Muscle layer of colon (tissue), 2 donors: ENCODE measurements around the gene NHS.

ENCODE experiments used
- H3K27ac ChIP-seq: one replicate; pipeline ENCODE4 v1.7.0; 2013; ENCODE audit warnings: low read depth, mild to moderate bottlenecking, low read length, moderate library complexity
- H3K27me3 ChIP-seq, 2 donors: one replicate each; pipeline ENCODE4 v1.7.0; 2013; ENCODE audit warnings: low read length in 2 of 2, mild to moderate bottlenecking in 2 of 2; ENCODE audit not compliant: insufficient read depth in 2 of 2, control insufficient read depth in 1 of 2
- H3K36me3 ChIP-seq: one replicate; pipeline ENCODE4 v1.7.0; 2013; ENCODE audit warnings: mild to moderate bottlenecking, low read length; ENCODE audit not compliant: insufficient read depth
- H3K4me1 ChIP-seq: one replicate; pipeline ENCODE4 v1.7.0; 2013; ENCODE audit warnings: mild to moderate bottlenecking, low read length; ENCODE audit not compliant: insufficient read depth
- H3K4me3 ChIP-seq, 2 donors: one replicate each; pipeline ENCODE4 v1.7.0; 2013; ENCODE audit warnings: low read length in 2 of 2, low read depth in 1 of 2, mild to moderate bottlenecking in 1 of 2, moderate library complexity in 1 of 2
- H3K9ac ChIP-seq: one replicate; pipeline ENCODE4 v1.7.0; 2013; ENCODE audit warnings: low read length
- H3K9me3 ChIP-seq: one replicate; pipeline ENCODE4 v1.7.0; 2013; ENCODE audit warnings: mild to moderate bottlenecking, low read length
- donor health status: abdominal sarcoma.
- donor health status: Adenocarcinoma of cecum.

The NHS gene

GRCh38 chrX:17409566-17410290 is 34.7 kb downstream of the NHS start:
- Histone ChIP-seq H3K4me3 (no peak overlapping the region), H3K9ac (no peak overlapping the region), H3K9me3 (no peaks in the 10 kb centered on the region), H3K4me1 (peaks cover 9% of the 10 kb centered on the region), H3K27me3 (no peaks in the 10 kb centered on the region), H3K36me3 (no peaks in the 10 kb centered on the region), H3K27ac (no peak overlapping the region)

GRCh38 chrX:17410651-17411050 is 35.7 kb downstream of the NHS start:
- Histone ChIP-seq H3K4me1 (peaks cover 15% of the 10 kb centered on the region), H3K27me3 (no peaks in the 10 kb centered on the region), H3K9ac (no peak overlapping the region)

GRCh38 chrX:17411205-17411604 is 36.2 kb downstream of the NHS start:
- no peak overlapping the region for H3K9ac ChIP-seq
- H3K27me3 ChIP-seq: no peaks in the 10 kb centered on the region
- peaks cover 15% of the 10 kb centered on the region for H3K4me1 ChIP-seq
- no peak overlapping the region for H3K4me3 ChIP-seq
- no peaks in the 10 kb centered on the region for H3K9me3 ChIP-seq
- no peaks in the 10 kb centered on the region for H3K36me3 ChIP-seq
- no peak overlapping the region for H3K27ac ChIP-seq

More at GRCh38 chrX:17410651-17411050, 35.7 kb downstream of the NHS start:
- Histone ChIP-seq H3K27ac (no peak overlapping the region), H3K9me3 (no peaks in the 10 kb centered on the region), H3K4me3 (no peak overlapping the region), H3K36me3 (no peaks in the 10 kb centered on the region)

- H3K36me3 ChIP-seq: no peaks in the 10 kb centered on the region
- no peaks in the 10 kb centered on the region for H3K27me3 ChIP-seq
- H3K9me3 ChIP-seq: no peaks in the 10 kb centered on the region
- no peak overlapping the region for H3K9ac ChIP-seq
- no peak overlapping the region for H3K4me3 ChIP-seq
- no peak overlapping the region for H3K27ac ChIP-seq
- peaks cover 15% of the 10 kb centered on the region for H3K4me1 ChIP-seq
Measured at GRCh38 chrX:17412692-17413091, 37.7 kb downstream of the NHS start.

GRCh38 chrX:17413228-17413627 is 38.2 kb downstream of the NHS start:
- Histone ChIP-seq H3K4me1 (peaks cover 15% of the 10 kb centered on the region), H3K9ac (no peak overlapping the region), H3K27me3 (no peaks in the 10 kb centered on the region), H3K4me3 (no peak overlapping the region), H3K27ac (no peak overlapping the region), H3K9me3 (no peaks in the 10 kb centered on the region), H3K36me3 (no peaks in the 10 kb centered on the region)

- H3K4me1 ChIP-seq: peaks cover 15% of the 10 kb centered on the region
- H3K9ac ChIP-seq: no peak overlapping the region
Measured at GRCh38 chrX:17414027-17414658, 39.1 kb downstream of the NHS start.

GRCh38 chrX:17414839-17415238 is 39.8 kb downstream of the NHS start:
- peaks cover 15% of the 10 kb centered on the region for H3K4me1 ChIP-seq
- H3K36me3 ChIP-seq: no peaks in the 10 kb centered on the region
- H3K27me3 ChIP-seq: no peaks in the 10 kb centered on the region
- no peak overlapping the region for H3K9ac ChIP-seq
- H3K9me3 ChIP-seq: no peaks in the 10 kb centered on the region
- no peak overlapping the region for H3K27ac ChIP-seq
- no peak overlapping the region for H3K4me3 ChIP-seq

More at GRCh38 chrX:17414027-17414658, 39.1 kb downstream of the NHS start:
- Histone ChIP-seq H3K27me3 (no peaks in the 10 kb centered on the region), H3K4me3 (no peak overlapping the region), H3K36me3 (no peaks in the 10 kb centered on the region), H3K27ac (no peak overlapping the region), H3K9me3 (no peaks in the 10 kb centered on the region)

GRCh38 chrX:17415242-17415810 is 40.3 kb downstream of the NHS start:
- Histone ChIP-seq H3K27ac (peak overlapping the region; percentile 20), H3K9ac (no peak overlapping the region), H3K27me3 (no peaks in the 10 kb centered on the region), H3K36me3 (no peaks in the 10 kb centered on the region), H3K4me3 (peak overlapping the region in 1 of 2 donors; percentile 14), H3K9me3 (no peaks in the 10 kb centered on the region), H3K4me1 (peaks cover 15% of the 10 kb centered on the region)

- H3K27me3 ChIP-seq: no peaks in the 10 kb centered on the region
Measured at GRCh38 chrX:17417372-17417771, 42.4 kb downstream of the NHS start.

GRCh38 chrX:17425136-17425535 is 50.1 kb downstream of the NHS start:
- Histone ChIP-seq H3K9me3 (no peaks in the 10 kb centered on the region), H3K27ac (no peak overlapping the region), H3K9ac (no peak overlapping the region), H3K36me3 (no peaks in the 10 kb centered on the region), H3K27me3 (no peaks in the 10 kb centered on the region), H3K4me3 (no peak overlapping the region), H3K4me1 (peaks cover 6% of the 10 kb centered on the region)

More at GRCh38 chrX:17417372-17417771, 42.4 kb downstream of the NHS start:
- Histone ChIP-seq H3K36me3 (no peaks in the 10 kb centered on the region), H3K4me1 (peaks cover 15% of the 10 kb centered on the region), H3K27ac (no peak overlapping the region), H3K9ac (no peak overlapping the region), H3K9me3 (no peaks in the 10 kb centered on the region), H3K4me3 (no peak overlapping the region)

GRCh38 chrX:17425551-17425950 is 50.6 kb downstream of the NHS start:
- no peak overlapping the region for H3K9ac ChIP-seq
- no peak overlapping the region for H3K27ac ChIP-seq
- no peaks in the 10 kb centered on the region for H3K27me3 ChIP-seq
- H3K4me3 ChIP-seq: no peak overlapping the region
- no peaks in the 10 kb centered on the region for H3K9me3 ChIP-seq
- H3K36me3 ChIP-seq: no peaks in the 10 kb centered on the region
- peaks cover 6% of the 10 kb centered on the region for H3K4me1 ChIP-seq
